Liver (tissue), 9 donors: Measurements from ENCODE around the gene RAPGEF4. TPM values are rescaled to one million over a fixed set of nuclear protein-coding genes. Genes with fewer than 3 reads are reported as not detected.

Experiments
- DNase-seq: peaks from one replicate; pipeline ENCODE4 v3.0.0-alpha.2; 2017; ENCODE audit warnings: low spot score
- H3K27ac ChIP-seq, 2 donors: one replicate each; pipeline ENCODE4 v1.7.0; 2013; ENCODE audit warnings: inconsistent platforms in 2 of 2, low read length in 2 of 2, control low read depth in 1 of 2, low read depth in 1 of 2, mild to moderate bottlenecking in 1 of 2
- H3K27me3 ChIP-seq, 4 donors: one replicate each; pipeline versions ENCODE4 v1.6.1 to v1.7.0; 2013; ENCODE audit warnings: low read length in 3 of 4, inconsistent platforms in 1 of 4, mild to moderate bottlenecking in 1 of 4, moderate library complexity in 1 of 4; ENCODE audit not compliant: control insufficient read depth in 4 of 4, insufficient read depth in 4 of 4
- H3K36me3 ChIP-seq, 4 donors: one replicate each; pipeline versions ENCODE4 v1.6.1 to v1.7.0; 2013; ENCODE audit warnings: low read length in 3 of 4, mild to moderate bottlenecking in 3 of 4, low read depth in 1 of 4, moderate library complexity in 1 of 4; ENCODE audit not compliant: control insufficient read depth in 4 of 4, insufficient read depth in 3 of 4
- H3K4me1 ChIP-seq, 4 donors: one replicate each; pipeline versions ENCODE4 v1.6.1 to v1.7.0; 2013; ENCODE audit warnings: low read length in 3 of 4, mild to moderate bottlenecking in 3 of 4, moderate library complexity in 1 of 4; ENCODE audit not compliant: control insufficient read depth in 4 of 4, insufficient read depth in 4 of 4
- H3K4me3 ChIP-seq, 3 donors: one replicate each; pipeline versions ENCODE4 v1.6.1 to v1.7.0; 2013; ENCODE audit warnings: low read length in 3 of 3, control low read depth in 1 of 3, low read depth in 1 of 3, mild to moderate bottlenecking in 1 of 3
- H3K9ac ChIP-seq, 2 donors: one replicate each; pipeline ENCODE4 v1.7.0; 2013; ENCODE audit warnings: low read length in 2 of 2, mild to moderate bottlenecking in 2 of 2, moderate library complexity in 2 of 2, control low read depth in 1 of 2, low read depth in 1 of 2
- H3K9me3 ChIP-seq, 4 donors: one replicate each; pipeline versions ENCODE4 v1.6.1 to v1.7.0; 2013; ENCODE audit warnings: low read length in 3 of 4; ENCODE audit not compliant: control insufficient read depth in 4 of 4
- ATF3 ChIP-seq: IDR thresholded peaks from 2 replicates; pipeline ENCODE4 v1.6.1; 2016; ENCODE audit warnings: antibody characterized with exemption
- CTCF ChIP-seq: fragments of 150-350 bp; IDR thresholded peaks from 2 replicates; pipeline ENCODE4 v1.5.1; 2017; ENCODE audit warnings: improper control_type of control experiment, low read depth, low read length; ENCODE audit not compliant: missing input control
- EGR1 ChIP-seq, 2 donors: IDR thresholded peaks; 2 replicates each; pipeline ENCODE4 v1.6.1; 2016 to 2018; ENCODE audit warnings: antibody characterized with exemption in 2 of 2, low read depth in 2 of 2
- FOXA1 ChIP-seq: IDR thresholded peaks from 2 replicates; pipeline ENCODE4 v1.6.1; 2016; ENCODE audit warnings: antibody characterized with exemption
- FOXA2 ChIP-seq: IDR thresholded peaks from 2 replicates; pipeline ENCODE4 v1.6.1; 2016; ENCODE audit warnings: antibody characterized with exemption
- GABPA ChIP-seq, 2 donors: IDR thresholded peaks in 1 of 2; conservative IDR thresholded peaks in 1 of 2; 2 replicates each; pipeline ENCODE4 v1.6.1; 2016; ENCODE audit warnings: antibody characterized with exemption in 2 of 2, mild to moderate bottlenecking in 1 of 2, moderate library complexity in 1 of 2
- HNF4A ChIP-seq, 2 donors: conservative IDR thresholded peaks; 2 replicates each; pipeline ENCODE4 v1.6.1; 2016; ENCODE audit warnings: antibody characterized with exemption in 2 of 2, mild to moderate bottlenecking in 2 of 2
- HNF4G ChIP-seq: IDR thresholded peaks from 2 replicates; pipeline ENCODE4 v1.6.1; 2016; ENCODE audit warnings: antibody characterized with exemption
- JUND ChIP-seq, 2 donors: IDR thresholded peaks; 2 replicates each; pipeline ENCODE4 v1.6.1; 2016; ENCODE audit warnings: antibody characterized with exemption in 2 of 2
- MAX ChIP-seq: IDR thresholded peaks from 2 replicates; pipeline ENCODE4 v1.6.1; 2016; ENCODE audit warnings: antibody characterized with exemption
- NR2F2 ChIP-seq: IDR thresholded peaks from 2 replicates; pipeline ENCODE4 v1.6.1; 2016; ENCODE audit warnings: antibody characterized with exemption
- RAD21 ChIP-seq, 2 donors: IDR thresholded peaks; 2 replicates each; pipeline ENCODE4 v1.6.1; 2016; ENCODE audit warnings: antibody characterized with exemption in 2 of 2, mild to moderate bottlenecking in 2 of 2
- REST ChIP-seq: IDR thresholded peaks from 2 replicates; pipeline ENCODE4 v1.6.1; 2016; ENCODE audit warnings: antibody characterized with exemption, mild to moderate bottlenecking
- RXRA ChIP-seq, 2 donors: IDR thresholded peaks; 2 replicates each; pipeline ENCODE4 v1.6.1; 2017 to 2018; ENCODE audit warnings: antibody characterized with exemption in 2 of 2, mild to moderate bottlenecking in 1 of 2
- SP1 ChIP-seq: IDR thresholded peaks from 2 replicates; pipeline ENCODE4 v1.6.1; 2018; ENCODE audit warnings: antibody characterized with exemption, mild to moderate bottlenecking
- TAF1 ChIP-seq: conservative IDR thresholded peaks from 2 replicates; pipeline ENCODE4 v1.6.1; 2016; ENCODE audit warnings: antibody characterized with exemption, mild to moderate bottlenecking
- YY1 ChIP-seq: IDR thresholded peaks from 2 replicates; pipeline ENCODE4 v1.6.1; 2016; ENCODE audit warnings: antibody characterized with exemption, mild to moderate bottlenecking
- ZBTB33 ChIP-seq: IDR thresholded peaks from 2 replicates; pipeline ENCODE4 v1.6.1; 2016; ENCODE audit warnings: antibody characterized with exemption
- WGBS: extraction: QIAGEN DNeasy Blood & Tissue Kit; methylation state at CpG from one replicate; pipeline ENCODE4 v1.1.7; 2013; 5-methylcytosine and 5-hydroxymethylcytosine counted together
- polyA plus RNA-seq, 2 donors: library from polyadenylated mRNA; stranded (reverse) in 1 of 2; unstranded in 1 of 2; fragments of 200-250 nt in 1 of 2; fragments of >200 nt in 1 of 2; fragmentation: Nextera tagmentation in 1 of 2; extraction: Ambion mirVana in 1 of 2; gene quantifications; one replicate each; pipeline versions ENCODE4 v1.2.1 to v1.2.3, GENCODE V29; 2013 to 2015
- total RNA-seq, 2 donors: library from RNA; depleted of rRNA; stranded (reverse); fragments of >200 nt; gene quantifications; one replicate each; pipeline ENCODE4 v1.2.3, GENCODE V29; 2014
- donor health status: healthy.
- donor health status: healthy.
- donor health status: healthy.
- donor health status: healthy.
- donor health status: healthy.

The RAPGEF4 gene
- total and polyA plus RNA-seq, 4 donors, result 1.5 to 18.2 (median 8.3) TPM

GRCh38 chr2:172806493-172806892, 70.8 kb downstream of the RAPGEF4 start:
- under 1% methylated on average over 2 of the region's 2 CpGs for WGBS
- H3K36me3 ChIP-seq, result no peaks in the 10 kb centered on the region
- H3K4me1 ChIP-seq, result no peaks in the 10 kb centered on the region
- TF ChIP-seq EGR1 (IDR thresholded peaks at IDR 0.05; ENCODE audit: low read depth in 2 of 2) (no peak), REST (no peak), NR2F2 (no peak), HNF4A (conservative IDR thresholded peaks at IDR 0.05) (no peak), FOXA1 (no peak), MAX (no peak), SP1 (no peak), FOXA2 (no peak), GABPA (IDR thresholded peaks at IDR 0.05 in 1 of 2, conservative IDR thresholded peaks at IDR 0.05 in 1 of 2) (no peak), CTCF (peak; percentile 91), HNF4G (no peak), ZBTB33 (no peak), RAD21 (IDR thresholded peaks at IDR 0.05) (peak; percentile 95 to 97), TAF1 (no peak), RXRA (IDR thresholded peaks at IDR 0.05) (no peak), ATF3 (no peak), JUND (IDR thresholded peaks at IDR 0.05) (no peak), YY1 (peak; percentile 85)
- no peak overlapping the region for H3K9ac ChIP-seq
- no peak for DNase-seq
- H3K27me3 ChIP-seq, result no peaks in the 10 kb centered on the region
- H3K9me3 ChIP-seq, result peaks cover 0 to 1% (median 0%) of the 10 kb centered on the region in 4 donors
- H3K27ac ChIP-seq, result no peak overlapping the region
- H3K4me3 ChIP-seq, result no peak overlapping the region
